ENCODE results near the gene CACHD1. TPM values are rescaled to one million over a fixed set of nuclear protein-coding genes. Genes with fewer than 3 reads are reported as not detected.

The CACHD1 gene
- total and polyA plus RNA-seq, 2 of the 8 experiments (the other 6 are each of a cell fraction or from before 2014, with no cell fraction given), result 22.2 to 42.5 TPM

DNA sequence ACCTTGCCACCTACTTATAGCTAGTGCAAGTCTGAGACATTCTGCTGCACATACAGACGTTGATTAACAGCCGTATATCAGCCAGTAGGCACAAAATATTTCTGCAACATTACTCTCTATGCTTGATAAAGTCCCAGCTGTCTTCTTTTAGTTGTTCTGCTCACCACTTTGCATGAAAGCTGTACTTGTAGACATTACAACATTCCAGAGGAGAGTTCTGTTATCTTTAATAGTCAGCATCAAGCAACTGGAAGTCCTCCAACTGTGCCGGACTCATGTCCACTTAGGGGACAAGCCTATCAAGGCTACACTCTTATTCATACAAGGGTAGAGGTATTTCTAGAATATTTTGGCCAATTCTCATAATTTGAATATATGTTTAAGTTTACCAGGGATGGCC lies 50.0 kb downstream of the CACHD1 start:
- no peak for FAIRE-seq
- no peaks in the 10 kb centered on the region for H3K27me3 ChIP-seq (replicated peaks in 1 of 4; ENCODE audit: control insufficient read depth in 3 of 4, extremely low read depth in 1 of 4, insufficient read depth in 3 of 4, low read length in 3 of 4)

More for the DNA sequence above, 50.0 kb downstream of the CACHD1 start:
- no peak for DNase-seq (ENCODE audit: low read depth in 1 of 2, low spot score in 2 of 2)
- peaks cover 0 to 99% of the 10 kb centered on the region in 2 experiments; a peak in 3 of 4 replicates for H3K79me2 ChIP-seq (ENCODE audit: control insufficient read depth in 1 of 2, insufficient read depth in 2 of 2, low read length in 2 of 2)
- no peak overlapping the region for H3K4ac ChIP-seq (replicated peaks; ENCODE audit: insufficient read length, low read depth, low read length)
- no peak overlapping the region for H3K4me3 ChIP-seq (ENCODE audit: extremely low read depth in 1 of 4, insufficient read depth in 2 of 4, low read depth in 3 of 4, low read length in 4 of 4)
- H3K4me2 ChIP-seq (ENCODE audit: insufficient read depth in 1 of 2, low read depth in 2 of 2, low read length in 2 of 2), result no peak overlapping the region
- POLR2A ChIA-PET (ENCODE audit: partially characterized antibody), result no interaction called here
- H3K23me2 ChIP-seq (ENCODE audit: low read depth, low read length), result no peaks in the 10 kb centered on the region
- no peak overlapping the region for H4K5ac ChIP-seq (ENCODE audit: insufficient read length, low read depth, low read length)
- peaks cover 8% of the 10 kb centered on the region; the same call in 1 of the 2 replicates for H3K79me1 ChIP-seq (ENCODE audit: low read depth, low read length)
- no peak overlapping the region for H2BK15ac ChIP-seq (ENCODE audit: low read length)
- H3K4me1 ChIP-seq (replicated peaks in 1 of 4; ENCODE audit: control insufficient read depth in 3 of 4, insufficient read depth in 4 of 4, low read length in 3 of 4), result peaks cover 4 to 46% (median 19%) of the 10 kb centered on the region in 4 experiments
- peak overlapping the region; percentile 19 for H2BK120ac ChIP-seq (replicated peaks; ENCODE audit: low read depth, low read length)
- H4K20me1 ChIP-seq (replicated peaks in 1 of 2; ENCODE audit: control insufficient read depth in 1 of 2, insufficient read depth in 2 of 2, low read length in 2 of 2), result peaks cover 9 to 17% of the 10 kb centered on the region in 2 experiments
- no peak overlapping the region for H2BK20ac ChIP-seq (ENCODE audit: low read length)
- H3K18ac ChIP-seq (ENCODE audit: extremely low read depth, low read length), result no peak overlapping the region
- CTCF ChIA-PET (ENCODE audit: partially characterized antibody), result interaction anchor here (1.3 kb wide), 1 partner anchor 66 kb away, joined by 4 read pairs; no protein-coding TSS in a partner anchor
- no peak overlapping the region for H2BK12ac ChIP-seq (ENCODE audit: low read depth, low read length)
- H3K9me3 ChIP-seq (ENCODE audit: insufficient read depth in 2 of 2, low read depth in 1 of 2, low read length in 1 of 2), result no peaks in the 10 kb centered on the region
- no peak overlapping the region for H4K91ac ChIP-seq (replicated peaks; ENCODE audit: insufficient read length, low read length)
- no peaks in the 10 kb centered on the region for H3K36me3 ChIP-seq (ENCODE audit: control insufficient read depth in 2 of 4, insufficient read depth in 4 of 4, low read length in 3 of 4)
- no peak overlapping the region for H2BK5ac ChIP-seq (ENCODE audit: low read depth, low read length)
- no peak overlapping the region for H3K23ac ChIP-seq (ENCODE audit: insufficient read length)
- 87% methylated on average over 3 of the region's 3 CpGs; no CpG with 5 or more reads in 1 of the 2 experiments for WGBS, 2 experiments (ENCODE audit: extremely low coverage in 1 of 2, insufficient coverage in 1 of 2, insufficient read length in 1 of 2, insufficient replicate concordance in 2 of 2, low coverage in 1 of 2, low lambda C conversion rate in 2 of 2, missing lambda C conversion rate in 1 of 2)
- TF ChIP-seq CHD2 (IDR thresholded peaks at IDR 0.05; ENCODE audit: low read length) (no peak), SIRT6 (IDR thresholded peaks at IDR 0.05; ENCODE audit: low read length) (no peak), RFX5 (IDR thresholded peaks at IDR 0.05; ENCODE audit: borderline replicate concordance, low read depth, low read length) (no peak), FOSL1 (IDR thresholded peaks at IDR 0.05; ENCODE audit: insufficient read depth, low read depth, low read length) (no peak), CHD1 (IDR thresholded peaks at IDR 0.05; ENCODE audit: low read depth, low read length) (no peak), ASH2L (IDR thresholded peaks at IDR 0.05; ENCODE audit: low read length) (no peak), EP300 (IDR thresholded peaks at IDR 0.05; ENCODE audit: borderline replicate concordance in 1 of 2, low read depth in 2 of 2, low read length in 2 of 2) (no peak), TEAD4 (IDR thresholded peaks at IDR 0.05; ENCODE audit: low read depth, low read length) (no peak), GTF2F1 (IDR thresholded peaks at IDR 0.05; ENCODE audit: borderline replicate concordance, low read depth, low read length) (no peak), RNF2 (IDR thresholded peaks at IDR 0.05; ENCODE audit: borderline replicate concordance, low read depth, low read length, missing control alignments, poor library complexity, severe bottlenecking) (no peak), BRCA1 (IDR thresholded peaks at IDR 0.05; ENCODE audit: low read depth, low read length) (no peak)
- H3K14ac ChIP-seq (ENCODE audit: insufficient read length), result no peak overlapping the region
- no peak overlapping the region for H3K56ac ChIP-seq (replicated peaks; ENCODE audit: insufficient read length, low read depth, low read length)
- H2AK5ac ChIP-seq (ENCODE audit: low read depth, low read length), result no peak overlapping the region
- H3K9ac ChIP-seq (replicated peaks in 1 of 4; ENCODE audit: extremely low read depth in 1 of 4, low read depth in 3 of 4, low read length in 3 of 4), result no peak overlapping the region
- no peak overlapping the region for H3K27ac ChIP-seq (ENCODE audit: low read depth, low read length)
- no peak overlapping the region for H2AFZ ChIP-seq (ENCODE audit: low read length)
- no peak overlapping the region for H4K8ac ChIP-seq (ENCODE audit: extremely low read depth, insufficient read depth, low read length)

Measured in H1 (cell line).